GM21825 (cell line): Measurements from ENCODE around the gene DHX34.
"Not testable (repeated sequence)": the region's sequence is repeated elsewhere in the genome, so short reads cannot be mapped to it uniquely, and the experiment has no call there.

Experiments
- ATAC-seq: cut with Tn5 transposase; IDR thresholded peaks from one replicate; pipeline ENCODE4 v1.9.1; 2021; ENCODE audit warnings: mild to moderate bottlenecking, moderate library complexity; ENCODE audit not compliant: unreplicated experiment

Gene DHX34

GRCh38 chr19:47330466-47330869, 18.6 kb upstream of the DHX34 start:
- no peak for ATAC-seq

GRCh38 chr19:47331490-47331889, 17.6 kb upstream of the DHX34 start:
- ATAC-seq = no peak

- no peak for ATAC-seq
These were observed 17.1 kb upstream of the DHX34 start, which contains the start of gene C5AR2 for GRCh38 chr19:47331931-47332547. TSS of gene C5AR2 (plus strand) at chr19:47332175. CDS start at chr19:47340800, 8,625 bp downstream.

- ATAC-seq = not testable (repeated sequence)
These were observed 12.1 kb upstream of the DHX34 start for GRCh38 chr19:47336765-47337718.

GRCh38 chr19:47339196-47339880, 9.8 kb upstream of the DHX34 start:
- ATAC-seq = no peak

GRCh38 chr19:47340477-47341208, 8.5 kb upstream of the DHX34 start:
- no peak for ATAC-seq

- no peak for ATAC-seq
These were observed 7.4 kb upstream of the DHX34 start for GRCh38 chr19:47341734-47342133.

- ATAC-seq = no peak
These were observed 5.8 kb upstream of the DHX34 start for GRCh38 chr19:47343194-47343802.

GRCh38 chr19:47344425-47344824, 4.7 kb upstream of the DHX34 start:
- ATAC-seq = no peak

- not testable (repeated sequence) for ATAC-seq
These were observed 3.1 kb upstream of the DHX34 start for GRCh38 chr19:47346024-47346423.

- ATAC-seq = no peak
These were observed 1.5 kb downstream of the DHX34 start for GRCh38 chr19:47350630-47351029.

- ATAC-seq = no peak
These were observed 2.4 kb downstream of the DHX34 start for GRCh38 chr19:47351548-47351947.

- no peak for ATAC-seq
These were observed 3.0 kb downstream of the DHX34 start for GRCh38 chr19:47352095-47352494.

GRCh38 chr19:47353307-47353712, 4.2 kb downstream of the DHX34 start:
- no peak for ATAC-seq

- no peak for ATAC-seq
These were observed 7.8 kb downstream of the DHX34 start for GRCh38 chr19:47356900-47357299.

GRCh38 chr19:47357788-47358680, 8.9 kb downstream of the DHX34 start:
- ATAC-seq = no peak

- no peak for ATAC-seq
These were observed 9.8 kb downstream of the DHX34 start for GRCh38 chr19:47358936-47359335.

- no peak for ATAC-seq
These were observed 13.2 kb downstream of the DHX34 start for GRCh38 chr19:47362321-47362720.

GRCh38 chr19:47363758-47364531, 14.8 kb downstream of the DHX34 start:
- no peak for ATAC-seq
